Epithelial cell of proximal tubule (primary cell): Measurements from ENCODE around the gene FBXL12. TPM values are rescaled to one million over a fixed set of nuclear protein-coding genes. Genes with fewer than 3 reads are reported as not detected.
"Not testable (repeated sequence)": the region's sequence is repeated elsewhere in the genome, so short reads cannot be mapped to it uniquely, and the experiment has no call there.

ENCODE experiments used
- DNase-seq: peaks from one replicate; pipeline ENCODE4 v3.0.0-alpha.2; 2011; ENCODE audit warnings: low read depth
- H3K4me3 ChIP-seq: 2 replicates; pipeline ENCODE4 v1.5.1; 2011; ENCODE audit warnings: low read depth, mild to moderate bottlenecking, low read length
- total RNA-seq: library from RNA; depleted of rRNA; stranded (reverse); fragments of >200 nt; gene quantifications from 2 replicates; pipeline ENCODE4 v1.2.3, GENCODE V29; 2015
- TF ChIP-seq, protein P1 (sequence below): conservative IDR thresholded peaks from 2 replicates; pipeline ENCODE4 v1.5.1; 2012; ENCODE audit warnings: low read depth, mild to moderate bottlenecking, low read length

Gene FBXL12
- total RNA-seq, 1 donor from 2014 or later, result 26.7 TPM

DNA sequence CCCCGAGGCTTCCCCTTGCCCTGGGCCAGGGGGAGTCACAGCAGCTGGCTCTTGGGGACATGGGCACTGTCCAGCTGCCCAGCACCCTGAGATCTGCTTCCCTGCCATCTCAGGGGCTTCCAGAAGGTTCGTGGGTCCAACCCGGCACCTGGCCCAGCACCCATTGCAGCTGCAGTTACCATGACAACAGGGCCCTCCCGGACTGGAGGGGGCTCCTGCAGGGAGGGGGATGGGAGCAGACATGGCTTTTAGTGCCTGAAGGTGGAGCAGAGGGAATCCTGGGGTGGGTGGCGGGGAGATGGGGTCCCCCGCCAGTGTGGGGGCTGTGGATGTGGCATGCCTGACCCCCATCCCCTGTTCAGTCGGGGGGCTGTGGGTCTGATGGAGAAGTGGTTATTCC lies 30.9 kb upstream of the FBXL12 start:
- TF ChIP-seq, protein P1, sequence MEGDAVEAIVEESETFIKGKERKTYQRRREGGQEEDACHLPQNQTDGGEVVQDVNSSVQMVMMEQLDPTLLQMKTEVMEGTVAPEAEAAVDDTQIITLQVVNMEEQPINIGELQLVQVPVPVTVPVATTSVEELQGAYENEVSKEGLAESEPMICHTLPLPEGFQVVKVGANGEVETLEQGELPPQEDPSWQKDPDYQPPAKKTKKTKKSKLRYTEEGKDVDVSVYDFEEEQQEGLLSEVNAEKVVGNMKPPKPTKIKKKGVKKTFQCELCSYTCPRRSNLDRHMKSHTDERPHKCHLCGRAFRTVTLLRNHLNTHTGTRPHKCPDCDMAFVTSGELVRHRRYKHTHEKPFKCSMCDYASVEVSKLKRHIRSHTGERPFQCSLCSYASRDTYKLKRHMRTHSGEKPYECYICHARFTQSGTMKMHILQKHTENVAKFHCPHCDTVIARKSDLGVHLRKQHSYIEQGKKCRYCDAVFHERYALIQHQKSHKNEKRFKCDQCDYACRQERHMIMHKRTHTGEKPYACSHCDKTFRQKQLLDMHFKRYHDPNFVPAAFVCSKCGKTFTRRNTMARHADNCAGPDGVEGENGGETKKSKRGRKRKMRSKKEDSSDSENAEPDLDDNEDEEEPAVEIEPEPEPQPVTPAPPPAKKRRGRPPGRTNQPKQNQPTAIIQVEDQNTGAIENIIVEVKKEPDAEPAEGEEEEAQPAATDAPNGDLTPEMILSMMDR, result no peak
- no peak for DNase-seq
- H3K4me3 ChIP-seq, result no peak overlapping the region

DNA sequence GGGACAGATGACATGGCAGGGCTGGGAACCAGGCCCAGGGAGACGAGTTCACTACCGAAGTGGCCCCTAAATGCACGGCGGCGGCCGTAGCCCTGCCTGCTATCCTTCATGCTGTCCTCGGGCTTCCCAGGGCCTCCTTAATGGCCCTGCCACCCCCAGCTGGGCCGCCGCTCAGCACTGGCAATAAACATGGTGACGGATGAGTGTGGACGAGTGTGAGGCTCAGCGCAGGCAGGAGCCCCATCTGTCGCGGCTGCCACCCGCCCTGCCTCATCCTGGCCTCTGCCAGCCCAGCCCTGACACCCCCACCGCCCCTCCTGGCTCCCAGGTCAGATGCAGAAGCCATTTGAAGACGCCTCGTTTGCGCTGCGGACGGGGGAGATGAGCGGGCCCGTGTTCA lies 29.9 kb upstream of the FBXL12 start:
- TF ChIP-seq, protein P1, result no peak
- no peak overlapping the region for H3K4me3 ChIP-seq
- no peak for DNase-seq

DNA sequence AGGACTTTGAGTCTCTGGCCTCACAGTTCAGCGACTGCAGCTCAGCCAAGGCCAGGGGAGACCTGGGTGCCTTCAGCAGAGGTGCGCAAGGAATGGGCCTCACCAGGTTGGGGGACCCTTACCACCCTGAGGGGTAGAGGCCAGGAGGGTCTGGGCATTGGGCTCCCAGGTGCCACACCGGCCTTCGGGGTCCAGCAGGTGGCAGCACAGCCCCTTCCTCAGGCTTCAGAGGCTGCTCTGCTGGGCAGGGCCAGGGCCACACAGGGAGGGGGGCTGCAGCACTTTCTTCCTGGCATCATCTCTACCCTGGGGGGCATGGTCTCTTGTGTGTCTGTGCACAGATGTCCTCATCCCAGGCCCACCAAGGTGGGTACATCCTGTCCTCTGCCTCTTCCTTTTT lies 29.2 kb upstream of the FBXL12 start:
- TF ChIP-seq, protein P1, result peak; percentile 63
- H3K4me3 ChIP-seq, result no peak overlapping the region
- no peak for DNase-seq

- no peak for DNase-seq
- no peak overlapping the region for H3K4me3 ChIP-seq
- TF ChIP-seq, protein P1, result no peak
These were observed 28.3 kb upstream of the FBXL12 start for GRCh38 chr19:9847087-9847671.

DNA sequence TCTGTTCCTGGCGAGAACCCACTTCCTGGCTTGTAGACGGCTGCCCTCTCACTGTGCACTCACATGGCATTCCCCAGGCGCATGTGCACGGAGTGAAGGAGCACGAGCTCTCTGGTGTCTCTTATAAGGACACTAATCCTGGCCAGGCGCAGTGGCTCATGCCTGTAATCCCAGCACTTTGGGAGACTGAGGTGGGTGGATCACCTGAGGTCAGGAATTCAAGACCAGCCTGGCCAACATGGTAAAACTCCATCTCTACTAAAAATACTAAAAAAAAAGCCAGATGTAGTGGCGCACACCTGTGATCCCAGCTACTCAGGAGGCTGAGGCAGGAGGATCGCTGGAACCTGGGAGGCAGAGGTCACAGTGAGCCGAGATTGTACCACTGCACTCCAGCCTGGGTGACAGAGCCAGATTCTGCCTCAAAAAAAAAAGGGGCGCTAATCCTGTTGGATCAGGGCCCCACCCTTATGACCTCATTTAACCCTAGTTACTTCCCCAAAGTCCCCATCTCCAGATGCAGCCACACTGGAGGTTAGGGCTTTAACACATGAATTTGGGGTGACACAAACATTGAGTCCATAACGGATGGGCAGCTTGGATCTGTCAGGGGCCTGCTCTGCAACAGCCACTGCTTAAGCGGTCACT lies 24.9 kb upstream of the FBXL12 start:
- DNase-seq, H3K4me3 ChIP-seq: not testable (repeated sequence)

DNA sequence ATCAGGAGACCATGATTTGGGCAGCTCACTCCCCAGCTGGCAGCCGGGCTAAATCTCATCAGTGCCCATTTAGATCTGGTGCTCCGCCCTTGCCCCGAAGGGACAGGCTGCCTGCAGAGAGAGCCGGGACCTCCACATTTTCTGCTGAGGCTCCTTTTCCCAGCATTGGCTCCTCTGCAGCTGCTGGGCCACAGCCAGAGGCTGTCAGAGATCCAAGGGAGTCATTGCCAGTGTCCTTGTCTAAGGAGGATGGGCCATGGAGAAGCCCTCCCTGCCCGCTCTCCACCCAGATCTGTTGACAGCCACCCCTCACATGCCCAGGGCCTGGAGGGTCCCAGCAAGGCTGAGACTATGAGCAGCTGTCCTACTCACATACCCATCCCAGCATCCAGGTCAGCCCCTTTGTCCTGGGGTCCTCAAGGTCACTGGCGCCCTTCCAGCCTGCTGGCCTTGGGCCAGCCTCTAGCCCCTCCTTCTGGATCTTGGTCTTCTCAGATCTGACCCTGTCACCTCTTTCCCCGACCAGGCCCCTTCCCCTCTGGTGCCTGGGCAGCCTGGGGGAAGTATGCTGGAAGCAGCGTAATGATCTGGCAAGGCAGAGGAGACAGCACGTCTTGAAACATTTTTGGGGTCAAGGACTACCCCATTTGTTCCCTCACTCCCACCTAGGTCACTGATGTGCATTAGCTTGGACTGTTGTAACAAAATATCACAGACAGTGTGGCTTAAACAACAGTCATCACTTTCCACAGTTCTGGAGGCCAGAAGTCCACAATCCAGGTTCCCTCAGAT lies 24.2 kb upstream of the FBXL12 start:
- no peak for DNase-seq
- no peak overlapping the region for H3K4me3 ChIP-seq
- TF ChIP-seq, protein P1, result no peak

DNA sequence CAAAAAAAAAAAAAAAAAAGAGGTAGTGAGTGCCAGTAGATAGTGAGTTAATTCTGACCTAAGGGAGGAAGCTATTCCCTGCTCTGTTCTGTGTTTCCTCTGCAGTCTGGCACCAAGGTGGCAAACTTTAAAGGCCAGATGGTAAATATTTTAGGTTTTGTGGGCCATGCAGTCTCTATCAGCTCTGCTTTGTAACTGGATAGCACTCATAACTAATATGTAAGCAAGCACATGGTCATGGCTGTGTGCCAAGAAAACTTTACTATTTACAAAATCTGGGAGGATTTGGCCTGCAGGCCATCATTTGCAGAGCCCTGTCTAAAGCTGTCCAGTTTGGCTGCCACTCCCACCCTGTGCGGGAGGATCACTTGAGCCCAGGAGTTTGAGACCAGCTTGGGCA lies 20.5 kb upstream of the FBXL12 start:
- TF ChIP-seq, protein P1, result no peak
- H3K4me3 ChIP-seq, result no peak overlapping the region
- DNase-seq, result no peak
